Suppressor macrophage (primary cell): ENCODE results near the gene TMEM86B.
"Not testable (repeated sequence)": the region's sequence is repeated elsewhere in the genome, so short reads cannot be mapped to it uniquely, and the experiment has no call there.

ENCODE experiments used
- DNase-seq, 4 experiments: peaks; one replicate each; pipeline ENCODE4 v3.0.0-alpha.2; 2020 to 2022

The TMEM86B gene

DNA sequence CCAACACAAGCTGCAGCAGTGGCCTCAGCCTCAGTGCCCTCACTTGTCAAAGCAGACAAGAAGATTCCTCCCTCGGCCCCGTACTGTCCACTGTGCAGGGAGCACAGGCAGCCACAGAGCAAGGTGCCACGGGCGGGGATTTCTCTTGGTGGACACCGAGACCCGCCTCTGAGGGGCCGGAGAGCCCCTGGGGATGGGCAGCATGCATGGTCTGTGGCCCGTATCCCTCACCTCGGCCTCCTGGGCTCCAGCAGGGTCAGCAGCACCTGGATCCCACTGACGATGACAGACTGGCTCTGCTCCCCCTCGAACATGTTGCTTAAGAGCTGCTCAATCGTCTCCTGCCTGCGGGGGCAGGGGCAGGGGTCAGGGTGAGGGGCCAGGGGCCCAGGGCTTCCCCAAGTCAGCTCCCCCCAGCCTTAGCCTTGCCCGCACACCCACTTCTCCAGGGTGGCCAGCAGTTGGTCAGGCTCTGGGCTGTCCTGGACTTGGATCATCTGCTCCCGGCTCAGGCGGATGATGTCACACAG, 13.4 kb upstream of the TMEM86B start:
- DNase-seq: no peak

DNA sequence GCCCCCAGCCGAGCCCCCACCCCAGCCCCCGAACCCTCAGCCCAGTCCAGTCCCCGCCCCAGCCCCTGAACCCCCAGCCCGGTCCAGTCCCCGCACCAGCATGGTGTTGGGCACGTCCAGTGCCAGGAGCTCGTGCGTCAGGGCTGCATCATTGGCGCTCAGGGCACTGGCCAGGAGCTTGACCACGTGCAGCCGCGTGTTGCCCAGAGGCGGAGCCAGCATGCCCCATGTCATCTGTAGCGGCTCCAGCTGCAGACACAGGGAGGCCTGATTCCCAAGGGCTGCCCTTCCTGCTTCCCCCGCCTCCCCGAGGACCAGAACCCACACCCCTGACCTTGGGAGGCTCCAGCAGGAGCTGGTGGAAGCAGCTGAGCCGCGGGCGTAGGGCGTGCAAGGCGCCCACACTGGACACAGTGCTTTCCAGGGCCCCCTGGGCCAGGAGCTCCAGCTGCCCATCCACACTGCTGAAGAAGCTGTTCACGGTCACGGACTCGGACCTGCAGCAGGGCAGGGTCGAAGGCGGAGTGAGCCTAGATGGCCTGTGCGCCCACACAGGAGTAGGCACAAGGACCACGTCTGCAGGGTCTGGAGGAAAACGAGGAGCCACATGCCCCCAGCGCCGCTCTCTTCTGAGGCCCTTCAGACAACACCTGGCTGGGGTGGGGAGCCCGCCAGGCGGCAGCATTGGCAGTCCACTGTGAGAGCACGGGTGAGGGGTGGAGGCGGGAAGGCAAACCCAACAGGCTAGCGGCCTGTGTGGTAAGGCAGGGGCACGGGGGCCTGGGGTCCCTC, 12.8 kb upstream of the TMEM86B start:
- no peak for DNase-seq

DNA sequence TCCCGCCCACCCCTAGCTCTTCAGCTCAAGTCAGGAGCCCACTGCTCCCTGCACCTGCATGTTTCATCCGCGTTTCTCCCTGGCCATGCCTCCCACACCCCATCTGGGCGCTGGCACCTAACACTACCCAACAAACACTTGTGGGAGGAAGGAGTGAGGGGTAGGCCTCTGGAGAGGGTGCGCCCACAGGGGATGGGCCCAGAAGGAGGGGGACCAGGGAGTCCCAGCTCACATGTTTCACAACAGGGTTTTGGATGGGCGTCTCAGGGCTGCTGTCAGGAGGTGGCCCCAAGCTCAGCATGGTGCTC, 12.1 kb upstream of the TMEM86B start:
- DNase-seq: no peak

DNA sequence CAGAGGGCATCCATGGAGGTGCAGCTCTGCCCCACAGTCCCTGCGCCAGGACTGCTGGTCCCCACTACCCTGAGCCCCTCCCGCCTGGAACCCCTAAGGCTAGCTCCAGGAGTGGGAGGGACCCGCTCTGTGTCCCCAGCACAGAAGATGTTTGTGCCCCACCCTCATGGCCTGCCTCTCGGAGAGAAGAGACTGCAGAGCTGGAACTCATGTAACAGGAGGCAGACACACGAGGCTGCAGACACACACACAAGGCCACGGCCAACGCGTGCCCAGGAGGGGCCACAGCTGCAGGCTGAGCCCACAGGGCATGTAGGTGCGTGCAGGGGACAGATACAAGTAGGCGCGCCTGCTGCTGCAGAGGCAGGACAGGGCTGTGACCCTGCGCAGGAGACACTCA, 10.4 kb upstream of the TMEM86B start:
- DNase-seq: no peak

DNA sequence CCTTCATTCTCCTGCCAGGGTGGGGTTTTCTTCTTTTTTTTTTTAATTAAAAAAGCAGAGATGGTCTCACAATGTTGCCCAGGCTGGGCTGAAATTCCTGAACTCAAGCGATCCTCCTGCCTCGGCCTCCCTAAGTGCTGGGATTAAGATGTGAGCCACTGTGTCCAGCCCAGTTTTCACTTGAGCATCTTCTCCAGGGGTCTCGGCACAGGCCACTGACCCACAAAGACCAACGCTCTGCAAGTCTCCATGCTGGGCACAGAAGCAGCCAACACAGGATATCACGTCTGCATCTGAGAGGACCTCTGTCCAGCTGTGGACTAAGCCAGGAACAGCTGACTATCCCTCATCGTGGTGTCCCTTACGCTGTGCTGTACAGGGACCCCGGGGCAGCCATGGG, 9.5 kb upstream of the TMEM86B start:
- DNase-seq: no peak

DNA sequence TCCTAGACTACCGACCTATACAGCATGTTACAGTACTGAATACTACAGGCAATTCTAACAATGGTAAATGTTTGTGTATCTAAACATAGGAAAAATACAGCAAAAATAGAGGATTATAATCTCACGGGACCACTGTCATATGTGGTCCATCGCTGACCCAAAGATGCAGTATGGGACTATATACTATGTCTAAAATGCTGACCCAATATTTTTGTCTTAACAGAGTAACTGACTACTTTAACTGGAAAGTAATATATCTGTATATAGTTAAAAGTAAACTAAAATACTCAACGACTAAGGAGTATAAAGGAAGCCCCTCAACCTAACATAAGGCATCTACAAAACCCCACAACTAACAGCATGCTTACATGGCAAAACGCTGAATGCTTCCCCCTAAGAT, 4.4 kb upstream of the TMEM86B start:
- DNase-seq: no peak

DNA sequence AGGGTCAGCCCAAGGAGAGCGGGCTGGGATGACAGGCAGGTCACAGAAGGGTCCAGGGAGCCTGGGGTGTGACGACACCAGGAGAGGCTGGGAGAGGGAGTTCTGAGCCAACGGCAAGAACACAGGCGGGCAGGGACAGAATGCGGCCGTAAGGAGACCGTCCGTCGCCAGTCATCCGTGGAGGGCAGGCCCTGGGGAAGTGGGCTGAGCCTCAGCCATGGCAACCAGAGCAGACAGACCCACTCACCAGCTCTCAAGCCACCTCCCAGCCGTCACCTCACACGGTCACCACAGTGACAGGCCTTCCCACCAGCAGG, 3.7 kb upstream of the TMEM86B start:
- DNase-seq: no peak

DNA sequence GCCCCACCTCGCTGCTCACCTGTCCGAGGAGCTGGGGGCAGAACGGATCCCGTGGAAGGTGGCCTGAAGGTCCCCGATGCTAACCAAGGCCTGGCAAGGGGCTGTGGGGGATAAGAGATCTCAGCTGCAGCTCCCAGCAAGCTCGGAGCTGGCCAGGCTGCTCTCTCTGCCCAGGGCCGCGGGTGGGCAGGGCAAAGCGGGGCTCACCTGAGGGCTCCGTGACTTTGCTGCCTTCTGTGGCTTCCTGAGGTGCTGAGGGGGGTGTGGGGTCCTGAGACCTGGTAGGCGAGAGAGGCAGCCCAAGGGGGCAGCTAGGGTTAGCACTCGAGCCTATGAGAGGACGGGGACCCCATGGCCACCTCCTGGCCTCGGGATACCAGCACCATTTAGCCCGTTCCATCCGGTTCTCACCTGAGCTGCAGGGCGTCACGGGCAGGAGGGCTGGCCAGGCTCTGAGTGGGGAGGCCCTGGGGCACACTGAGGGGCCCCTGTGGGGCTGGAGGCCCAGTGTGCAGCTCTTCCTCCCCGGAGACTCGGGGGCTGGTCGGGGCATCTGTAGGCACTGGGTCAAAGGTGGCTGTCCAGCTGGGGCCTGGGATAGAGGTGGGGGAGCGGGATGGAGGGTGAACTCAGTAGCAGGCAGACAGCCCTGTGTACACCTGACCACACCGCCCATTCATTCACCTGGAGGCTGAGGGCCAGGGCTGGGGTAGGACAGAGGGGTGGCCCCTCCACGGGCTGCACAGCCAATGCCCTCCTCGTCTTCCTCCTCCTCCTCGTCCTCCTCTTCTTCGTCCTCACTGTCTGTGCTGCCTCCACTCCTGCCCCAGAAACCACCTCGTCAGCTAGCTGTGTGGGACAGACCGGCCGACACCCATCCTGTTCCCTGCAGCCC, 3.1 kb upstream of the TMEM86B start:
- DNase-seq: no peak

DNA sequence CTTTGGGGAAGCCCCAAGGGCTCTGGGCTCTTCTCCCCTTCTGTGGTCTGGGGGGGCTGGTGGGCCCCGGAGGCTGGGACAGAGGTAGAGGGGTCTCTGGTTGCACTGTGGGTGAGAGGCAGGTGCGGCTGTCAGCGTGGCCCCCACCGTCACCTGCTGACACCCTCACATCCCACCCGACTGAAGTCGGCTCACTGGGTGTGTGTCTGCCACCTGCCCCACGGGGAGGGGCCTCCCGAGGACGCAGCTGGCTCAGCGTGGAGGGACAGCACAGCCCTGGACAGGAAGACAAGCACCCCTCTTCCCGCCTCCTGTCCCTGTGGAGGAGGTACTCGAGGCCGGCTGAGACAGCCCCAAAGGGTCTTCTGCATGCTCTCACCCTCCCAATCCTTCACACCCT, 2.2 kb upstream of the TMEM86B start:
- no peak for DNase-seq

DNA sequence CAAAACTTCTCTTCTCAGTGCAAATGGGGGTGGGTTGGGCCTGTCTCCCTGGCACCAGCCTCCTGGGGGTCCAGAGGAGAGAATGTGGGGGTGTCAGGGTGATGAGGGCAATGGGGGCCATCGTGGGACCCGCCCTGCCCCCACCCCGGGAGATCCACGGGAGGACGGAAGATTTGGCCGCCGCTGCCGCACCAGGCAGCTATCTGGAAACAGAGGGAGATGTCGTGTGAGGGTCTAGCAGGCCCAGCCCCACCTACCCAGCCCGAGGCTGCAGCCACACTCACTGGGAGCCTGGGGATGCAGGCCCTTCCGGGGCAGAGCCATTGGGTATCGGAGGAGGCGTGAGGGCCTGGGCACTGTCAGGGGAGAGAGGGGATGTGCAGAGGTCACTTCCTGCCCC, 1.8 kb upstream of the TMEM86B start:
- no peak for DNase-seq

DNA sequence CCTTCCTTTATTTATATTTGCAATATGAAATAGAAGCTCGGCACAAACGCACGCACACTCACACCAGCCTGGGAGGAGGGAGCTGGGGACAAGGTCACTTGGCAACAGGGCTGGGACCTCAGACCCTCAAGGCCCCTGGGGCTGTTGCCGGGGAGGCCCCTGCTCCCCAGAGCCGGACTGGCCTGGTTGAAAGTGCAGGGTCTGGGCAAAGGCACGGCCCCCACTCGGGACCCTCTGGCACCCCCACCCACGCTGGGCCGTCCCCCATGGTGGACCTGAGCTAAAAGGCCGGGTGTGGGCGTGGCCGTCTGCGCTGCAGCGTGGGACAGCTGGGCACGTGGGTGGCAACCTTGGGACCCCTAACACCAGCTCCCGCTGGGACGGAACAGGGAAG, 1.2 kb upstream of the TMEM86B start:
- no peak for DNase-seq

DNA sequence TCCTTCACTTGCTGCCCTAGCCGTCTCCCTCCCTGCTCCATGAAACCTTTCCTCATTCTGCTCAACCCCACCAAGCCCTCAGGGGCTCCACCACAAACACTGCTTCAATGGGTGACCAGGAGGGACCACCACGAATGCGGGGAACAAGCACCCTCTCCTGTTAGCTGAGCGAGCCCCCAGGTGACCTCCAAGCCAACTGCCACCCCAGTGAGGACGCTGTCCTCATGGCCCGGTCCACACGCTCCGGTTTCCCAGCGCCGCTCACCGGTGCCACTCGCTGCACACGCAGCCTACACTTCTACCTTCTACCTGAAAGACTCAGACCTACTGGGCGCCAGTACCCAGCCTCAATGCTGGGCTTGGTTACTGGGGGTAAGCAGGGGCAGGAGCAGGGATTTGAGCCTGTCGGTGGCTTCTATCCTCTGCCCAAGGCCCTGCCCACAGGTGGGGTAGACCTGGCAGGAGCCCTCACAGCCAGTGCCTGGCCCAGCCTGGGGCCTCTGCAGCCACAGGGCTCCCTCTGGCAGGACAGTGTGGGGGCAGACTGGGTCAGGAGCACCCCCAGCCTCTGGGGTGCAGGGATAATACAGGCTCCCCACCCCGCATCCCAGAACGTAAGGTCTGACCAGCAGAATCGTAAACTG, 704 bp upstream of the TMEM86B start:
- DNase-seq: no peak

DNA sequence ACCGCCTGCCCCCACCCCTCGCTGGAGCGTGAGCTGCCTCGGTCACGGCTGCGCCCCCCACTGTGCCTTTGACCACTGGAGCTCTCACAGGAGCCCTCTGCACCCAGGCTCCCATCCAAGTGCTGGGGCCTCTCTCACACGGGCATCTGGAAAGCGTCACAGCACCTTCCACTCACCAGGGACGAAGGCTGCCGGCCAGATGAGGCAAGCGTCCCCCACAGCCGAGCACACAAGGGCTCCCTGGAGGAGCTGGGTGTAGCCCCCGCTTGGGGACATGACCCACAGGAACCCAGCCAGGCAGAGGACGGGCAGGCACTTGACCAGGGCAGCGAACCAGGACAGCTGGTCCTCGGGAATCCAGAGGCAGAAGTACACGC, 560 bp downstream of the TMEM86B start:
- DNase-seq: no peak

DNA sequence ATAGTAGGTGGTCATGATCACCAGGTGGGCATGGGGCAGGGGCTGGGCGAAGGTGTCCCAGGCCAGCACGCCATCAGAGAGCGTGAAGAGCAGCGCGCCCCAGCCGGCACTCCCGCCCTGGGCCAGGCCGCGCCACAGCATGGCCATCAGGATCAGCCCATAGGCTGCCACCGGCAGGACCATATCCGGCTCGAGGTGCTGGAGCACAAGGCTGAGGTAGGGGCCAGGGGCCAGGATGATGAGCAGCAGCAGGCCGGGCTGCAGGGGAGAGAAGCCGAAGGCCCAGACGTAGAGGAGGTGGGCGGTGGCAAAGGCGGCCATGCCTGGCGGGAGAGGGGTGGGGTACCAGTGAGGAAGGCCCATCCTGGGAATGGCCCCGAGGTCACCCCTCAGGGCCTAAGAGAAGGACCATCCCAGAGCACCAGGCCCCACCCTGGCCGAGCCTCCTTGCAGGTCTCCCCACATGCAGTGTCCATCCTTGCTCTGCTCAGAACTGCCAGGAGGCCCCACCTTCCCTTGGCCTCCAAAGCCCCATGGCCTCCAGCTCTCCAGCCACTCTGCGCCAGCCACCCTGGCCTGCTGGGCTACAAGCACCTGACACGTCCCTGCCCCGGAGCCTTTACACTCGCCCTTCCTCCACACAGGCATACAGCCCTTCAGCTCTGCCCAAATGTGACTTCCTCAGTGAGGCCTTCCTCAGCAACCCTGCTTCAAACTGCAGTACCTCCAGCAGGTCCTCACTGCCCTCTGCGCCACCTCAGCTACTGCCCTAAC, 1.1 kb downstream of the TMEM86B start:
- no peak for DNase-seq

DNA sequence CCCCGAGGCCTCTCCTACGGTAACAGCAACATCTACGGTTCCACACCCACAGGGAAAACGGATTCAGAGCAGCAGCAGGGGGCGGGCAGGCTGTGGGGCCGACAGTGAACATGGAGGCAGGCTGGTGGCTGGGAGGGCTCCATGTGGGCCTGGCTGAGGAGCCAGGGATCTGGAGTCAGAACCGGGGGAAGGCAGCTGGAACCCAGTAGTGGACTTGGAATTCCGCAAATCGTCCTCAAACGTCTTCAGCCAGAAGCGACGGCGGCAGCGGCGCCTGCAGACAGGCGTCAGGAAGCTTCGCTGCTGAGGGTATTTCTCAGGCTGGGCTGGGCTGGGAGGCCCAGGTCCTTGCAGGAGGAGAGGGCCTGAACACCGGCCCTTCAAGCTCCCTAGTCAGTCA, 1.8 kb downstream of the TMEM86B start:
- no peak for DNase-seq

DNA sequence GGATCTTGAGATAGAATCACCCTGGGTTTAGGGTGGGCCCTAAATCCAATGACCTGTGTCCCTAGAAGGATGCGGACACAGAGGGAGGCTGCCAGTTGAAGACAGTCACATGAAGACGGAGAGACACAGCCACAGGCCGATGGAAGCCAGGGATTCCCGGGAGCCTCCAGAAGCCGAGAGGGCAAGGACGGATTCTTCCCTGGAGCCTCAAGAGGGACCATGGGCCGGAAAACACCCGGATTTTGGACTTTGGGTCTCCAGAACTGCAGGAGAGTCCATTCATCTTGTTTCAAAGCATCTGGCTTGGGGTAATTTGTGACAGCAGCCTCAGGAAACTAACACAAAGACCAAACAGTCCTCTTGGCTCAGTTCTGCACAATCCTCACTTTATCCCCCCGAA, 2.3 kb downstream of the TMEM86B start:
- DNase-seq: no peak

DNA sequence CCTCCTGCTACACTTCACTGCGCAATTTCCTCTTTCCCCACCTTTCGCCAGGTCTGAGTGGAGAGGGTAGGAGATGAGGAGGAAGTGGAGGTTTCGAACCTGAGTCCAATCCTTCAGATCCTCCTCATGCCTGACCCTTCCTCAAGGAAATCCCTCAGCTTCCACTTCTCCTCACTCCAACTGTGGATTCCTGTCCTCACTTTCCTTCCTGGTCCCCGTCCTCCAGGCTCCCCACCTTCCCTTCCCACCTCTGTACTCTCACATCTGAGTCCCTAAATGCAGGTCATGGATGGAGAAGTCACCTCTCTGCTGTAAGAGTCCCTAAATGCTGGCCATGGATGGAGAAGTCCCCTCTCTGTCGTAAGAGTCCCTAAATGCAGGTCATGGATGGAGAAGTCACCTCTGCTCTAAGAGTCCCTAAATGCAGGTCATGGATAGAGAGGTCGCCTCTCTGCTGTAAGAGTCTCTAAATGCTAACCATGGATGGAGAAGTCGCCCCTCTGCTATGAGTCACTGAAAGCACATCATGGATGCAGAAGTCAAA, 3.1 kb downstream of the TMEM86B start:
- no peak for DNase-seq

DNA sequence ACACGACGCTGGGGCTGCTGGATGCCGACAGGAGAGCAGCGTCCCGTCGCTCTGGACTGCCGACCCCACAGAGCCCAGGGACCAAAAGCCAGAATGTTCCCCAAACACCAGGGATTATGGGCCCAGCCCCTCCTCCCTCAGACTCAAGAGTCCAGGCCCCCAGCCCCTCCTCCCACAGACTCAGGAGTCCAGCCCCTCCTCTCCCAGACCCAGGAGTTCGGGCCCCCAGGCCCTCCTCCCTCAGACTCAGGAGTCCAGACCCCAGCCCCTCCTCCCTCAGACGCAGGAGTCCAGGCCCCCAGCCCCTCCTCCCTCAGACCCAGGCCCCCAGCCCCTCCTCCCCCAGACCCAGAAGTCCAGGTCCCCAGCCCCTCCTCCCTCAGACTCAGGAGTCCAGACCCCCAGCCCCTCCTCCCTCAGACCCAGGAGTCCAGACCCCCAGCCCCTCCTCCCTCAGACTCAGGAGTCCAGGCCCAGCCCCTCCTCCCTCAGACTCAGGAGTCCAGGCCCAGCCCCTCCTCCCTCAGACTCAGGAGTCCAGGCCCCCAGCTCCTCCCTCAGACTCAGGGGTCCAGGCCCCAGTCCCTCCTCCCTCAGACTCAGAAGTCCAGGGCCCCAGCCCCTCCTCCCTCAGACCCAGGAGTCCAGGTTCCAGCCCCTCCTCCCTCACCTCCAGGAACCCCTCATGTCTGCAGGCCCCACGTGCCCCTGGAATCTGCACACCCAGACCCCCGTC, 3.7 kb downstream of the TMEM86B start:
- not testable (repeated sequence) for DNase-seq

DNA sequence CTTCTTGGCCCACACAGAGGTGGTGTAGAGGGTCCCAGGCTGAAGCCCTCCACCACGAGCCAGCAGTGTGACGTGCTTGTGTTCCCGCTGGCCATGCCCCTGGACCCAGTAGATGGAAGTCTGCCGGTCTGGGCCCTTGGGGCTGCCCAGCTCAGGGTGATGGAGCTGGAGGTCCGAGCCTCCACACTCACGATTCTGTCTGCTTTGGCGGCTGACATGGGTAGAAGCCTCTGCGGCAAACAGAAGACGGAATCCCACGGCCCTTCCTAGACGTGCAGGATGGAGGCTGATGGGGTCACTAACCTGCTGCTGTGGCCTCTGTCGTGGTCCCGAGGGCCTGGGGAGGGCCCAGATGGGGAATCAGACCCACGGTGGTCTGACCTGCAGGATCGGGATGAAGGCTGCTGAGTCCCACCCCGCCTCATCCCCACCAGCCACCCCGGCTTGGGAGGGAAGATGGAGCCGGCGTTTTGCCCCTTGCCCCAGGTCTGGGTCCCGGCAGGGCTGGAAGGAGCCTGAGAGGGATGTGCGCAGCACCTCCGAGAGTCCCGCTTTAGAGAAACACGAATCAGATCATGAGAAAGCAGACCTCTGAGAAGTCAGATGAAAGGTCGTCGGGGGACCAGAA, 4.4 kb downstream of the TMEM86B start:
- DNase-seq: no peak

DNA sequence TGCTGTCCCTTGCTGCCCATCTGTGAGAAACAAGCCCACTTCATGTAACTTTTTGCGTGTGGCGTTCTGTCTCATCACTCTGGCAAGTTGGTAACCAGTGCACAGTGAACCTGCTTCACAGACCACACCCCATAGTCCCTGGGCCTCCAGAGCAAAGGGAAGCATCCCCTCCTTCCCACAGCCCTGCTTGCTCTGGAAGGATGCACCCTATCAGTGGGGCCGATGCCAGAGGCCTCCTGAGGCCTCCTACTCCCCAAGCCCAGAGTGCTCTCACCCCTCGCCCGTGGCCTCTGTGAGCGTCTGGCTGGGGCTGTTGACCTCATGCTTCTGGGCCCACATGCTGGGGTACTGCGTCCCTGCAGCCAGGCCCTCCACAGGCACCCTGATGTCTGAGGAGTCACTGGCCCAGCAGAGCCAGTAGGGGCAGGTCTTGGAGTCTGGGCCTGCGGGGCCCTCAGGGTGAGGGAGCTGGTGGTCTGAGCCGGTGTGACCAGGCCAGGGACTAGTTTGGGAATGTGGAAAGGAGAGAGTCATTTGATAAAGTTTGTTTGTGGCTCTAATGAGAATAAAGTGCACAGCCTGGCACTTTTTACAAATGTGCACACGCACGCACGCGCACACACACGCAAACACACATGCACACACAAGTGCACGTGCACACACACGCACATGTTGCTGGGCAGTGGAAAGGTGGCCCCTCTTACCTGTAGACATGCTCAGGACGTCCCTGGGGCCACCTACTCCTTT, 5.1 kb downstream of the TMEM86B start:
- DNase-seq: no peak

DNA sequence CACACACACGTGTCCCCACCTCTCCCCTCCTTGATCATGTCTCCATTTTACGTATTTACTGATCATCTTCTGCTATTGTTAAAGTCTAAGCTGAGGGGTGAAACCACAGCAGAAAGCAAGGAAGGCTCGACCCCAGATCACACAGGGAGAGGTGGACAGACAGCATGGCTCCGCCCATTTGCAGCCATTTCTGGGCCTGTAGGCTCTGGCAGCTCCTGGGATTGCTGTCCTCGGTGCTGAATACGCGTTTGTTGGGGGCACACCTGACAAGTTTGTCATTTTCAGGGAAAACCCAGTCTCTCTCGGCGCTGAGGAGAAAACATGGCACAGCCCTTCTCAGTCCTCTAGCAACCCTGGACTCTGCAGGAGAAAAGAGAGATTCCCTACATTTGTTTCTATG, 8.0 kb downstream of the TMEM86B start:
- no peak for DNase-seq
